Measurements from ENCODE around the gene PTPN9. TPM values are rescaled to one million over a fixed set of nuclear protein-coding genes. Genes with fewer than 3 reads are reported as not detected.
"Not testable (repeated sequence)": the region's sequence is repeated elsewhere in the genome, so short reads cannot be mapped to it uniquely, and the experiment has no call there.

PTPN9 gene
- total RNA-seq, 1 donor from 2014 or later, result 36.2 TPM

DNA sequence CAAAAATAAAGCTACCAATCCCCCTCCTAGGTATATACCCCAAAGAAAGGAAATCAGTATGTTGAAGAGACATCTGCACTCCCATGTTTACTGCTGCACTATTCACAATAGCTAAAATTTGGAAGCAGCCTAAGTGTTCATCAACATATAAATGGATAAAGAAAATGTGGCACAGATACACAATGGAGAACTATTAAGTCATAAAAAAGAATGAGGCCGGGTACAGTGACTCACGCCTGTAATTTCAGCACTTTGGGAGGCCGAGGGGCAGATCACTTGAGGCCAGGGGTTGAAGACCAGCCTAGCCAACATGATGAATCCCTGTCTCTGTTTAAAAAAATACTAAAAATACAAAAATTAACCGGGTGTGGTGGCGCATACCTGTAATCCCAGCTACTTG lies 10.0 kb upstream of the PTPN9 start:
- no peak for DNase-seq (ENCODE audit: low spot score in 2 of 2, unreplicated experiment in 2 of 2)
- Mint-ChIP-seq H3K27ac (no peak overlapping the region), H3K36me3 (peaks cover 24% of the 10 kb centered on the region), H3K9me3 (no peaks in the 10 kb centered on the region), H3K4me1 (no peaks in the 10 kb centered on the region), H3K4me3 (no peak overlapping the region), H3K27me3 (ENCODE audit: low read depth) (no peaks in the 10 kb centered on the region)
- TF ChIP-seq, protein P1, sequence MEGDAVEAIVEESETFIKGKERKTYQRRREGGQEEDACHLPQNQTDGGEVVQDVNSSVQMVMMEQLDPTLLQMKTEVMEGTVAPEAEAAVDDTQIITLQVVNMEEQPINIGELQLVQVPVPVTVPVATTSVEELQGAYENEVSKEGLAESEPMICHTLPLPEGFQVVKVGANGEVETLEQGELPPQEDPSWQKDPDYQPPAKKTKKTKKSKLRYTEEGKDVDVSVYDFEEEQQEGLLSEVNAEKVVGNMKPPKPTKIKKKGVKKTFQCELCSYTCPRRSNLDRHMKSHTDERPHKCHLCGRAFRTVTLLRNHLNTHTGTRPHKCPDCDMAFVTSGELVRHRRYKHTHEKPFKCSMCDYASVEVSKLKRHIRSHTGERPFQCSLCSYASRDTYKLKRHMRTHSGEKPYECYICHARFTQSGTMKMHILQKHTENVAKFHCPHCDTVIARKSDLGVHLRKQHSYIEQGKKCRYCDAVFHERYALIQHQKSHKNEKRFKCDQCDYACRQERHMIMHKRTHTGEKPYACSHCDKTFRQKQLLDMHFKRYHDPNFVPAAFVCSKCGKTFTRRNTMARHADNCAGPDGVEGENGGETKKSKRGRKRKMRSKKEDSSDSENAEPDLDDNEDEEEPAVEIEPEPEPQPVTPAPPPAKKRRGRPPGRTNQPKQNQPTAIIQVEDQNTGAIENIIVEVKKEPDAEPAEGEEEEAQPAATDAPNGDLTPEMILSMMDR (IDR thresholded peaks at IDR 0.05; ENCODE audit: unreplicated experiment), result no peak

DNA sequence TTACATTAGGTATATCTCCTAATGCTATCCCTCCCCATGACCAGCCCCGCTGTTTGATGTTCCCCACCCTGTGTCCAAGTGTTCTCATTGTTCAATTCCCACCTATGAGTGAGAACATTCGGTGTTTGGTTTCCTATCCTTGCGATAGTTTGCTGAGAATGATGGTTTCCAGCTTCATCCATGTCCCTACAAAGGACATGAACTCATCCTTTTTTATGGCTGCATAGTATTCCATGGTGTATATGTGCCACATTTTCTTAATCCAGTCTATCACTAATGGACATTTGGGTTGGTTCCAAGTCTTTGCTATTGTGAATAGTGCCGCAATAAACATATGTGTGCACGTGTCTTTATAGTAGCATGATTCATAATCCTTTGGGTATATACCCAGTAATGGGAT lies 7.3 kb upstream of the PTPN9 start:
- peaks cover 18% of the 10 kb centered on the region for H3K36me3 Mint-ChIP-seq
- not testable (repeated sequence) for DNase-seq (ENCODE audit: low spot score in 2 of 2, unreplicated experiment in 2 of 2); H3K4me3 Mint-ChIP-seq; H3K27ac Mint-ChIP-seq; H3K27me3 Mint-ChIP-seq (ENCODE audit: low read depth); H3K4me1 Mint-ChIP-seq; H3K9me3 Mint-ChIP-seq

DNA sequence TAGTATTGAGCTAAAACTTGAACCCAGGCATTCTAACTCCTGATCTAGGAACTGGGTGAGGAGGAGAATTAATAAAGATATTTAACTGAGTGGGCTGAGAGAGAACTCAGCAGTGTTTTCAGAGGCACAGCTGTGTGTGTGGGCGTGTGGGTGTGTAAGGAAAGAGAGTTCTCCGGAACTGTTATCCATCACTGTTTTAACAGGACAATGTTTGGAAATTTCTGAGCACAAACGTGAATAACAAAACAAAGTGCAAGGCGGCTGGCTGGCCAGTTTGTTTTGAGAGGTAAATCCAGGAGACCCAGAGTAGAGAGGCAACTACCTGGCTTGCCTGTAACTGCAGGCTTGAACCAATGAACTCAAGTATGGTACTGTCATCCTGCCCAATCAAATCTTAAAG lies 5.0 kb upstream of the PTPN9 start:
- Mint-ChIP-seq H3K27ac (peak overlapping the region; percentile 9), H3K27me3 (ENCODE audit: low read depth) (no peaks in the 10 kb centered on the region), H3K4me1 (no peaks in the 10 kb centered on the region), H3K36me3 (peaks cover 14% of the 10 kb centered on the region), H3K4me3 (no peak overlapping the region), H3K9me3 (no peaks in the 10 kb centered on the region)
- no peak for DNase-seq (ENCODE audit: low spot score in 2 of 2, unreplicated experiment in 2 of 2)
- TF ChIP-seq, protein P1 (IDR thresholded peaks at IDR 0.05; ENCODE audit: unreplicated experiment), result no peak

DNA sequence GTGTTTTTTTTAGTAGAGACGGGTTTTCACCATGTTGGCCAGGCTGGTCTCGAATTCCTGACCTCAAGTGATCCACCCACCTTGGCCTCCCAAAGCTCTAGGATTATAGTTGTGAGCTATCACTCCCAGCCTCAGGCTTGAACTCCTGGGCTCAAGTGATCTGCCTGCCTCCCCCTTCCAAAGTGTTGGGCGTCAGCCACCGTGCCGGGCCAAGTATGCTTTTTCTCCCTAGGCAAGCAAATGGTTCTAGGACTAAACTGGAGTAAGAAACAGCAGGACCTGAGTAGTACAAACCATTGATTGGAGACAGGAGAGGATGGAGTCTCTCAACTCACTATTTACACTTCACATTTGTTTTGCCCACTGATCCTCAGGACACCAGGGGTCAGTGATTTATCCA lies 4.6 kb upstream of the PTPN9 start:
- no peak for DNase-seq (ENCODE audit: low spot score in 2 of 2, unreplicated experiment in 2 of 2)
- Mint-ChIP-seq H3K4me3 (no peak overlapping the region), H3K27me3 (ENCODE audit: low read depth) (no peaks in the 10 kb centered on the region), H3K36me3 (peaks cover 12% of the 10 kb centered on the region), H3K4me1 (no peaks in the 10 kb centered on the region), H3K27ac (no peak overlapping the region), H3K9me3 (no peaks in the 10 kb centered on the region)
- TF ChIP-seq, protein P1 (IDR thresholded peaks at IDR 0.05; ENCODE audit: unreplicated experiment), result no peak

DNA sequence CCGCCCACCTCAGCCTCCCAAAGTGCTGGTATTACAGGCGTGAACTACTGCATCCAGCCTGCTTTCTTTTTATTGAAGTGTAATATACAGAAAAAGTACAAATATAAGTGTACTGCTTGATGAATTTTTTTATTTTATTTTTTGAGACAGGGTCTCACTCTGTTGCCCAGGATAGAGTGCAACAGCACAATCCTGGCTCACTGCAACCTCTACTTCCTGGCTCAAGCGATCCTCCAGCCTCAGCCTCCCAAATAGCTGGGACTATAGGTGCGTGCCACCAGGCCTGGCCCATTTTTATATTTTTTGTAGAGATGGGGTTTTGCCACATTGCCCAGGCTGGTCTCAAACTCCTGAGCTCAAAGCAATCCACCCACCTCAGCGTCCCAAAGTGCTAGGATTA lies 3.8 kb upstream of the PTPN9 start:
- H3K9me3 Mint-ChIP-seq; H3K4me1 Mint-ChIP-seq; DNase-seq (ENCODE audit: low spot score in 2 of 2, unreplicated experiment in 2 of 2); H3K27me3 Mint-ChIP-seq (ENCODE audit: low read depth); H3K4me3 Mint-ChIP-seq; H3K27ac Mint-ChIP-seq: not testable (repeated sequence)
- peaks cover 10% of the 10 kb centered on the region for H3K36me3 Mint-ChIP-seq

DNA sequence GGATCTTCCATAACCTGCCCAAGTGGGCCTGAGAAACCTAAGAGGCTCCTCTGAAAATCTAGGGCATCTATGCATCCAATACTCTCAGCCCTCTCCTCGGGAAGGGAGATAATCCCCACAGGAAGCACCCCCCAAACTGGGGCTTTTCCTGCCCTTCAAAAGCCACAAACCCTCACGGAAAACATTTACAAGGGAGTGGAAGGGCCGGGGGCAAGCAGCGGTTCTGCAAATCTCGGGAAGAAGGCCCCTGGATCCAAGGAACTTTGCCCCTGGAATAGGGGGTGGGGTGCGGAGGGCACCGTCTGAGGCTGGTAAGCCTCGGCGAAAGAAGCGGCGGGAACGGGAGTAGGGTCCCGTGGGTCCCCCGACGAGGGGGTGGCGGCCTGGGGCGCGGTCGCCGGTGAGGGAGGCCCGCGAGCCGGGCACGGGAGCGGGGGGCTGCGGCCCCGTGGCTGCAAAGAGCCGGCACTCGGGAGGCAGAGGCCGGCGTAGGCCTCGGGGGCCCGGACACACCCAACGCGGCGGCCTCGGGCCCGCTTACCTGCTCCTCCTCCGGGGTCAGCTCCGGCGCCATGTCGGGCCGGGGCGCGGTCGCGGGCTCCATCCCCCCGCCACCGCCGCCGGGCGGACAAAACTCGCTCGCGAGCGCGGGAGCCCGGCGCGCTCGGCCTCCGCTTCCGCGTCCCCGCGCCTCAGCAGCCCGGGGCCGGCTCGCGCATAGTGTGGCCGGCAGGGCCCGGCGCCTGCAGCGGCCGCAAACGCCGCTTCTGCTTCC lies 755 bp downstream of the PTPN9 start:
- Mint-ChIP-seq H3K9me3 (no peaks in the 10 kb centered on the region), H3K4me1 (peaks cover 13% of the 10 kb centered on the region), H3K4me3 (peak overlapping the region; percentile 94), H3K36me3 (peaks cover 2% of the 10 kb centered on the region), H3K27ac (peak overlapping the region; percentile 94), H3K27me3 (ENCODE audit: low read depth) (no peaks in the 10 kb centered on the region)
- TF ChIP-seq, protein P1 (IDR thresholded peaks at IDR 0.05; ENCODE audit: unreplicated experiment), result no peak
- peak; percentile 21 to 56 for DNase-seq (ENCODE audit: low spot score in 2 of 2, unreplicated experiment in 2 of 2)

All from mesothelial cell of epicardium (in vitro differentiated cells).